ENCODE measurements around the gene ARHGAP6. TPM values are rescaled to one million over a fixed set of nuclear protein-coding genes. Genes with fewer than 3 reads are reported as not detected.

Gene ARHGAP6
- total RNA-seq, 4 donors from 2014 or later: 2.7 to 9.1 (median 4.3) TPM

DNA sequence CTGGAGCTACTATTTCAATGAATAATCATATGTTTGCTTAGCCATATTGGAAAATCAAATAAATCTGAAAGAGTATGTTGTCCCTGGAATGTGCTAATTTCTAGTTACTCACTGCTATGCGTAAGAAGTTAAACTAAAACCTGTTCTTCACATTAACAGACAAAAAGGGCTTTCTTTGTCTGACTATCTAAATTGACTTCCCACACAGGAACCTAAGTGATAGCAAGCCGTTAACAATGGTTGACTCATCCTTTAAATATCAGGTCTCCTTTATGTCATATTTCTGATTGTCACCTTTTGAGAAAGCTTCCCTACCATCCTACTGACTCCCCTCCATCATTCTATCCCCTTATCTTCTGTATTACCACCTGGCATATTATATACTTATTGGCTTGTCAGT lies 291.1 kb downstream of the ARHGAP6 start:
- H3K4me3 ChIP-seq (ENCODE audit: low read depth, poor library complexity, severe bottlenecking): no peak overlapping the region
- TF ChIP-seq, protein P1, sequence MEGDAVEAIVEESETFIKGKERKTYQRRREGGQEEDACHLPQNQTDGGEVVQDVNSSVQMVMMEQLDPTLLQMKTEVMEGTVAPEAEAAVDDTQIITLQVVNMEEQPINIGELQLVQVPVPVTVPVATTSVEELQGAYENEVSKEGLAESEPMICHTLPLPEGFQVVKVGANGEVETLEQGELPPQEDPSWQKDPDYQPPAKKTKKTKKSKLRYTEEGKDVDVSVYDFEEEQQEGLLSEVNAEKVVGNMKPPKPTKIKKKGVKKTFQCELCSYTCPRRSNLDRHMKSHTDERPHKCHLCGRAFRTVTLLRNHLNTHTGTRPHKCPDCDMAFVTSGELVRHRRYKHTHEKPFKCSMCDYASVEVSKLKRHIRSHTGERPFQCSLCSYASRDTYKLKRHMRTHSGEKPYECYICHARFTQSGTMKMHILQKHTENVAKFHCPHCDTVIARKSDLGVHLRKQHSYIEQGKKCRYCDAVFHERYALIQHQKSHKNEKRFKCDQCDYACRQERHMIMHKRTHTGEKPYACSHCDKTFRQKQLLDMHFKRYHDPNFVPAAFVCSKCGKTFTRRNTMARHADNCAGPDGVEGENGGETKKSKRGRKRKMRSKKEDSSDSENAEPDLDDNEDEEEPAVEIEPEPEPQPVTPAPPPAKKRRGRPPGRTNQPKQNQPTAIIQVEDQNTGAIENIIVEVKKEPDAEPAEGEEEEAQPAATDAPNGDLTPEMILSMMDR (IDR thresholded peaks at IDR 0.05): no peak
- no peak for TF ChIP-seq POLR2A (IDR thresholded peaks at IDR 0.05)
- no peak for DNase-seq (ENCODE audit: low spot score in 2 of 2)
- WGBS, 2 donors: 62 to 71% methylated on average over 2 of the region's 2 CpGs
- intact Hi-C loops (cut with DNase I; ENCODE audit: low total_unique reads): no loop called here

DNA sequence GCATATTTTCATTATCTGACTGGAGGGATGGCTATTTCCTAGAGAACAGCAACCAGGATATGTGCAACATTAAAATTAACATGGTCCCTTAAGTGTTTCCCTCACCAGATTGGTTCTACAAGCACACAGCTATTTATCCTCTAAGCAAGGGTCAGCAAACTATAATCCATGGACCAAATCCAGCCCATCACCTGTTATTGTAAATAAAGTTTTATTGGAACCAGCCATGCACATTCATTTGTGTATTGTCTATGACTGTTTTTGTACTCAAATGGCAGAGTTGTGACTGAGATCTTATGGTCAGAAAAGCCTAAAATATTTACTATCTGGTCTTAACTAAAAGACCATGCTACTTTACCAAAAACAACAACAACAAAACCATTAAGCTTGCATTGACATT lies 294.6 kb downstream of the ARHGAP6 start:
- H3K4me3 ChIP-seq (ENCODE audit: low read depth, poor library complexity, severe bottlenecking): no peak overlapping the region
- DNase-seq (ENCODE audit: low spot score in 2 of 2): no peak
- TF ChIP-seq, protein P1 (IDR thresholded peaks at IDR 0.05): no peak
- no peak for TF ChIP-seq POLR2A (IDR thresholded peaks at IDR 0.05)
- intact Hi-C loops (cut with DNase I; ENCODE audit: low total_unique reads): no loop called here

DNA sequence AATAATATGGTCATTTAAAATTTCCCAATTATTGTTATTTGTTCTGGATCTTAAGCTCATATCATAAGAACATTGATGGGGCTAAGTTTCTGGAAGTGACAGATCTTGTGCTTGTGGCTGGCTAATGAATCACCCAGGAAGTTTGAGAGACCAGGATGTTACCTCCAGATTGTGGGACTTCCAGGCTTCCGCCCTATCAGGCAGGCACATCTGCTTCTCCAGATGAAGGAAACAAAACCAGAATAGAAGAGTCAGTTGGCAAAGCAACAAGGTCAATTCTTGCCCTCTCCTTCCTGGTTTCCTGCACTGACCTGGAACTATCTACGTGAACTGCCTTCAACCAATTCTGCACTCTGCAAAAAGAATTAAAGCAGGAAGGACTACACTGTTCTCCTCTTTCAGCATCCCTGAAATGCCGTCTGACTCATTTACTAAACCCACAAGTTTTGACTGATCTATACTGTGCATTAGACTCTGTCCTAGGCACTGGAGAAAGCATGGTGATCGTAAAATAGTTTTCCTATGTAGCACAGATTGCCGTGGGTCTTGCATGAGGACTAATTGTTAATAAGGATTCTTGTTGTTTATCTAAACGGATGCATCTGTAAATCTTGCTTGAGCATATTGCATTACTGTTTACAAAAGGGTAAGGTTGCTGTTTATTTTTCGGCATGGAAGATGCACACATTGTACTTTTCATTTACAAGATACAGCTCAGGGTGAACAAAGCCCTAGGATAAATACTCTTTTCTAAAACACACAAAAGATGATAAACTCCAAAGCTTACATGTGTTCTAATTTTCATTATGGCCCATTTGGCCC lies 297.9 kb downstream of the ARHGAP6 start:
- TF ChIP-seq POLR2A (IDR thresholded peaks at IDR 0.05): no peak
- TF ChIP-seq, protein P1 (IDR thresholded peaks at IDR 0.05): no peak
- DNase-seq (ENCODE audit: low spot score in 2 of 2): no peak
- intact Hi-C loops (cut with DNase I; ENCODE audit: low total_unique reads): no loop called here
- H3K4me3 ChIP-seq (ENCODE audit: low read depth, poor library complexity, severe bottlenecking): no peak overlapping the region
- WGBS, 2 donors: 63 to 67% methylated on average over 7 of the region's 7 CpGs

DNA sequence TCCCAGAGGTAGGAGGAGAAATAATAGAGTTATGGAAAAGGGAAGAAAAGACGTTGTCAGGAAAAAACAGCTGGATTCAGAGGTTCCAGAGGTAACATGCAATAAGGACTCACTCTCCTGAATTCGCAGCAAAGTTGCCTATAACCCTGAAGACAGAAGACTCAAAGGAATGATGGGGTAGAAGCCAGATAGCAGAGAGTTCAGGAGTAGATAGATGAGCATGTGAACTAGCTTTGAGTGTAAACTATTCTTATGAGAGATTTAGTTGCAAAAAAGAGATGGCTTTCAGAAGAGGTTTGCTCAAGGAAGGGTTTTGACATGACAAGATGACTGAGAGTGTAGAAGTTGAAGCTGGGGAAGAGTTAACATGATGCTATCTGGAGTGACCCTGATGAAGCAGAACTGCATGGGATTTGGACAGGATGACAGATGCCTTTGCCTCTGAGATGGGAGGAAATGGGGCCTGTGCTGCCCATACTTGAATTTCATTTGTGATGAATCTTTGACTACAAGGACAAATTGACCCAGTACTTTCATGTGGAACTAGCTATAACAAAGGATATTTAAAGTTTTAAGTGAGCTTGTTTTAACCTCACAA lies 298.6 kb downstream of the ARHGAP6 start:
- intact Hi-C loops (cut with DNase I; ENCODE audit: low total_unique reads): no loop called here
- no peak overlapping the region for H3K4me3 ChIP-seq (ENCODE audit: low read depth, poor library complexity, severe bottlenecking)
- TF ChIP-seq, protein P1 (IDR thresholded peaks at IDR 0.05): no peak
- TF ChIP-seq POLR2A (IDR thresholded peaks at IDR 0.05): no peak
- 67 to 83% methylated on average over 2 of the region's 2 CpGs for WGBS, 2 donors
- DNase-seq (ENCODE audit: low spot score in 2 of 2): no peak

DNA sequence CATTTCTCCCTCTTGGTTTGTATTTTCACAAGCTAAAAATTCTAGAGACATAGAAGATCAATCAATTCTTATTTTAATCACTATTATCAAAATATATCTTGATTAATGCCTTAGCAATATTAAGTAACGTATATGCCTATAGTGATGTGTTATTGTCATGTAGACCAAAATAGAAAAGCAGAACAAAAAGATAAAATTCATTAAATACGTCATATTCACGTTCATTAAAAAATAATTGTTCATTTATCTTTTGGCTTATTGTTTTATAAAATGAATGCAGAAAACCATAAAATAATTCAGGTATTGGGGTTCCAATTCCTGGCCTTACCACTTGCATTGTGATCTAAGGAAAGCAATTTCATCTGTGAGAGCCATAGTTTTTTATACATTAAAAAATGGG lies 300.3 kb downstream of the ARHGAP6 start:
- no peak overlapping the region for H3K4me3 ChIP-seq (ENCODE audit: low read depth, poor library complexity, severe bottlenecking)
- no peak for DNase-seq (ENCODE audit: low spot score in 2 of 2)
- 84 to 90% methylated on average over 3 of the region's 3 CpGs for WGBS, 2 donors
- TF ChIP-seq, protein P1 (IDR thresholded peaks at IDR 0.05): no peak
- TF ChIP-seq POLR2A (IDR thresholded peaks at IDR 0.05): no peak
- intact Hi-C loops (cut with DNase I; ENCODE audit: low total_unique reads): no loop called here

All from lower leg skin (tissue), 4 donors.